Measurements from ENCODE around the gene RASGRP3.
"Not testable (repeated sequence)": the region's sequence is repeated elsewhere in the genome, so short reads cannot be mapped to it uniquely, and the experiment has no call there.

Gene RASGRP3

DNA sequence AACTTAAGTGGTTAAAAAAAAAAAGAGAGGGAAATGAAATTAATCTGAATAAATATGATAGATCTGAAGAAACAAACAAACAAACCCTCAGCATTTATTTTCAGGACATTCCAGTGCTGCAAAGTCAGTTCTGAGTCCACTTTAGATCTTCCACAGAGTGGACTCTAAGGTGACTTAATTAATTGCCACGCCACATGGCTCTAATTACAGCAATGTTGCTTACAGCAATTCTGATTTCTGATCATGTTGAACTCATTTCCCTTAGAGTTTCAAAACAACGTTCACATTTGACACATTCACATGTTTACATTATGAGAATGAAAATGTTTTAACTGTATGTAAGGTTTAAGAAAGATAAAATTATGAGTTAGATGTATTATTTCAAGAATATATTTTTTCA, 38.6 kb upstream of the RASGRP3 start:
- H3K4me1 ChIP-seq (ENCODE audit: control insufficient read depth, insufficient read depth, low read length): no peaks in the 10 kb centered on the region
- H3K27ac ChIP-seq (ENCODE audit: insufficient read depth, low read depth, low read length, poor library complexity, severe bottlenecking): no peak overlapping the region
- H3K27me3 ChIP-seq (ENCODE audit: control insufficient read depth, insufficient read depth, low read length, poor library complexity, severe bottlenecking): no peaks in the 10 kb centered on the region
- no peaks in the 10 kb centered on the region for H3K9me3 ChIP-seq (ENCODE audit: control insufficient read depth, low read length)
- H3K4me3 ChIP-seq (ENCODE audit: insufficient read depth, low read depth, low read length): no peak overlapping the region
- WGBS, 2 experiments: 90 to 97% methylated on average over 1 of the region's 2 CpGs
- H3K36me3 ChIP-seq (ENCODE audit: control insufficient read depth, insufficient read depth, low read length): no peaks in the 10 kb centered on the region

DNA sequence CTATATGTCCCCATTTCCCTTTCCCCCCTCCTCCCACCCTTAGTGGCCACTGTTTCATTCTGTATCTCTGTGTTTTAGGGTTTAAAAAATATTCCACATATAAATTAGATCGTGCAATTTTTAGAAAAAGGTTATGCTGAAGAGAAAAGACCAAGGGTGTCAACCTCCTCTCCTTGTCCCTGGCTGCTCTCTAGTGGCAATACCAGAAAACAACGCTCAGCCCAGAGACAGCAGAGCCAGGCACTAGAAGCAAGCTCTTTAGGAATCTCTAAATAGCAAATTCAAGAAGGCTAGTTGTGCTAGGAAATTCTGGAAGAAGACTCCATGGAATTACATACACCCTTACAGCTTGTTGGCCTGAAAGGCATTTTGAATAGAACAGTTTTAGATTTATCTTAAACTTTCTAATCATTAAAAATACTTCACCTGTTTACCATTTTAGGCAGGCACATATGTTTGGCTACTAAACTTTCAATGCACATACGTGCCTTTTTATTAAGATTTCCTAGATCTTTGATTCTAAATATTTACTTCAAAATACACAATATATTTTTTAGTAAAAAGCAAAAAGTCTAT, 35.1 kb upstream of the RASGRP3 start:
- WGBS, 2 experiments: 57 to 65% methylated on average over 3 of the region's 3 CpGs
- Histone ChIP-seq H3K4me3 (ENCODE audit: insufficient read depth, low read depth, low read length) (no peak overlapping the region), H3K36me3 (ENCODE audit: control insufficient read depth, insufficient read depth, low read length) (no peaks in the 10 kb centered on the region), H3K9me3 (ENCODE audit: control insufficient read depth, low read length) (no peaks in the 10 kb centered on the region), H3K4me1 (ENCODE audit: control insufficient read depth, insufficient read depth, low read length) (no peaks in the 10 kb centered on the region), H3K27ac (ENCODE audit: insufficient read depth, low read depth, low read length, poor library complexity, severe bottlenecking) (no peak overlapping the region), H3K27me3 (ENCODE audit: control insufficient read depth, insufficient read depth, low read length, poor library complexity, severe bottlenecking) (no peaks in the 10 kb centered on the region)

- not testable (repeated sequence) for H3K27me3 ChIP-seq (ENCODE audit: control insufficient read depth, insufficient read depth, low read length, poor library complexity, severe bottlenecking); H3K36me3 ChIP-seq (ENCODE audit: control insufficient read depth, insufficient read depth, low read length); H3K4me3 ChIP-seq (ENCODE audit: insufficient read depth, low read depth, low read length); H3K4me1 ChIP-seq (ENCODE audit: control insufficient read depth, insufficient read depth, low read length); H3K27ac ChIP-seq (ENCODE audit: insufficient read depth, low read depth, low read length, poor library complexity, severe bottlenecking); H3K9me3 ChIP-seq (ENCODE audit: control insufficient read depth, low read length)
- 90 to 95% methylated on average over 9 of the region's 9 CpGs for whole genome bisulfite sequencing, 2 experiments
Observed at GRCh38 chr2:33442052-33442451, 34.4 kb upstream of the RASGRP3 start.

DNA sequence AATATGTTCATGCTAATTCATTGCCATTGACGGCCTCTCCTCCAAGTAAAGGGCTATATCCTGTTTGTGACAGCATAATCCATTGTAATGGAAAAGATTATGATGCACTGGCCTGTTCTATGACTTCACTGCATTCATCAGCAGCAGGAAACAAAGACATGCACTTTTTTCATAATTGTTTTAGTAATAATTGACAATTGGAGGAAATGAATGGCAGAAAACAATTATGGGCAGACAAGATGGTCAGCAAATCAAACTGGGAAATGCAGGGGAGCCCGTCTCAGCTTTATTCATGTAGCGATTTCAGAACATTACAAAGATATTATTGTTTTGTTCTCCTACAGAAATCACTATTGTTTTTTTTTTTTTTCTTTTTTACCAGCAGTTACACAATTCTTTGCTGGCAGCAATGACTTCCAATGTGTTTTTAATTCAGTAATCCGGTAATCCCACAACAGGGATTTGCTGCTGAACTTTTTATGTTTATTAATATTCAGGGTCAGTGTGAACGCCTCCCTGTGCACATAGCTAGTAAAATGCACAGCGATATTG, 33.8 kb upstream of the RASGRP3 start:
- H3K9me3 ChIP-seq (ENCODE audit: control insufficient read depth, low read length): no peaks in the 10 kb centered on the region
- H3K27ac ChIP-seq (ENCODE audit: insufficient read depth, low read depth, low read length, poor library complexity, severe bottlenecking): no peak overlapping the region
- no peaks in the 10 kb centered on the region for H3K27me3 ChIP-seq (ENCODE audit: control insufficient read depth, insufficient read depth, low read length, poor library complexity, severe bottlenecking)
- no peak overlapping the region for H3K4me3 ChIP-seq (ENCODE audit: insufficient read depth, low read depth, low read length)
- H3K4me1 ChIP-seq (ENCODE audit: control insufficient read depth, insufficient read depth, low read length): no peaks in the 10 kb centered on the region
- no peaks in the 10 kb centered on the region for H3K36me3 ChIP-seq (ENCODE audit: control insufficient read depth, insufficient read depth, low read length)
- 88 to 92% methylated on average over 6 of the region's 6 CpGs for WGBS, 2 experiments

DNA sequence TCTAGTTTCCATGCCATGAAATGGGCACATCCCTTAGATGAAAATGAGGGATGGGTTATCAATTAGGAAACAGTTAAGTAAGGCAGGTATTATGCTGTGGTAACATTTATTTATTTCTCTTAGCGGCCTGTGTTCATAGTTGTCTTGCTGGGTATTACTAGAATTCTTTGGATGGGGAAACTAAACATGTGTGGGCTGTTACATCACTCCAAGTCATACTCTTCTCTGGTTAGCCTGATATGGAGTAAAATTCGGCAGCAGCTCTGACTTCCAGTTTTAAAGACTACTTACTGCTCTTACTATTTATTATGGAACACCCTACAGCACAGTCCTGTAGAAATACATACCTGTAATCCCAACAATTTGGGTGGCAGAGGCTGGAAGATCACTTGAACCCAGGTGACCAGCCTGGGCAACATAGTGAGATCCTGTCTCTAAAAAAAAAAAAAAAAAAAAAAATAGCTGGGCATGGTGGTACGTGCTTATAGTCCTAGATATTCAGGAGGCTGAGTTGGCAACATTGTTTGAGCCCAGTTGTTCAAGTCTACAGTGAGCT, 33.1 kb upstream of the RASGRP3 start:
- H3K27ac ChIP-seq (ENCODE audit: insufficient read depth, low read depth, low read length, poor library complexity, severe bottlenecking): no peak overlapping the region
- H3K27me3 ChIP-seq (ENCODE audit: control insufficient read depth, insufficient read depth, low read length, poor library complexity, severe bottlenecking): no peaks in the 10 kb centered on the region
- WGBS, 2 experiments: 91 to 98% methylated on average over 3 of the region's 3 CpGs

GRCh38 chr2:33444967-33445366, 31.5 kb upstream of the RASGRP3 start:
- 91% methylated on average over 2 of the region's 2 CpGs for WGBS, 2 experiments
- no peak overlapping the region for H3K4me3 ChIP-seq (ENCODE audit: insufficient read depth, low read depth, low read length)

More for the DNA sequence above, 33.1 kb upstream of the RASGRP3 start:
- H3K4me3 ChIP-seq (ENCODE audit: insufficient read depth, low read depth, low read length): no peak overlapping the region
- H3K4me1 ChIP-seq (ENCODE audit: control insufficient read depth, insufficient read depth, low read length): no peaks in the 10 kb centered on the region
- no peaks in the 10 kb centered on the region for H3K36me3 ChIP-seq (ENCODE audit: control insufficient read depth, insufficient read depth, low read length)
- H3K9me3 ChIP-seq (ENCODE audit: control insufficient read depth, low read length): no peaks in the 10 kb centered on the region

DNA sequence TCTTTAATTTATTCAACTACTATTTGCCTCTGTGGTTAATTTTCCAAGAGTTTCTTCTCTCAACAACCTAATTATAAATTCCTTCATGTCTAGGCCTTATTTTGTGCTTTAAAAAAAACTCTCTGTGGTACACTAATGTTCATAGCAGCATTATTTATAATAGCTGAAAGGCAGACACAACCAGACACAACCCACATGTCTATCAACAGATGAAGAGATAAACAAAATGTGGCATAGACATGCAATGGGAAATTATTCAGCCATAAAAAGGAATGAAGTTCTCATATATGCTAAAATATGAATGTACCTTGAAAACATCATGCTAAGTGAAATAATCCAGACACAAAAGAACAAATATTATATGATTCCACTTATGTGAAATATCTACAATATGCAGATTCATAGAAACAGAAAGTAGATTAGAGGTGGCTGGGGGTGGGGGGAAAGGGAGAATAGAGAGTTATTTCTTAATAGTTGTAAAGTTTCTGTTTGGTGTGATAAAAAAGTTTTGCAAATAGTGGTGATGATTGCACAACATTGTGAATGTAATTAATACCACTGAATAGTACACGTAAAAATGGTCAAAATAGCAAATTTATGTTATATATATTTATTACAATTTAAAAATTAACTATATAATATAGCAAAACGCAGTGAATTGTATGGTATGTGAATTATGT, 28.1 kb upstream of the RASGRP3 start:
- Histone ChIP-seq H3K4me3 (ENCODE audit: insufficient read depth, low read depth, low read length) (no peak overlapping the region), H3K27me3 (ENCODE audit: control insufficient read depth, insufficient read depth, low read length, poor library complexity, severe bottlenecking) (no peaks in the 10 kb centered on the region), H3K27ac (ENCODE audit: insufficient read depth, low read depth, low read length, poor library complexity, severe bottlenecking) (no peak overlapping the region), H3K9me3 (ENCODE audit: control insufficient read depth, low read length) (no peaks in the 10 kb centered on the region), H3K36me3 (ENCODE audit: control insufficient read depth, insufficient read depth, low read length) (no peaks in the 10 kb centered on the region), H3K4me1 (ENCODE audit: control insufficient read depth, insufficient read depth, low read length) (no peaks in the 10 kb centered on the region)
- no CpG with 5 or more reads among the region's 2 CpGs for WGBS, 2 experiments

More at GRCh38 chr2:33444967-33445366, 31.5 kb upstream of the RASGRP3 start:
- Histone ChIP-seq H3K4me1 (ENCODE audit: control insufficient read depth, insufficient read depth, low read length) (no peaks in the 10 kb centered on the region), H3K9me3 (ENCODE audit: control insufficient read depth, low read length) (no peaks in the 10 kb centered on the region), H3K27me3 (ENCODE audit: control insufficient read depth, insufficient read depth, low read length, poor library complexity, severe bottlenecking) (no peaks in the 10 kb centered on the region), H3K36me3 (ENCODE audit: control insufficient read depth, insufficient read depth, low read length) (no peaks in the 10 kb centered on the region), H3K27ac (ENCODE audit: insufficient read depth, low read depth, low read length, poor library complexity, severe bottlenecking) (no peak overlapping the region)

GRCh38 chr2:33451214-33451613, 25.2 kb upstream of the RASGRP3 start:
- H3K4me3 ChIP-seq (ENCODE audit: insufficient read depth, low read depth, low read length): no peak overlapping the region
- H3K27me3 ChIP-seq (ENCODE audit: control insufficient read depth, insufficient read depth, low read length, poor library complexity, severe bottlenecking): no peaks in the 10 kb centered on the region
- no peak overlapping the region for H3K27ac ChIP-seq (ENCODE audit: insufficient read depth, low read depth, low read length, poor library complexity, severe bottlenecking)
- H3K36me3 ChIP-seq (ENCODE audit: control insufficient read depth, insufficient read depth, low read length): no peaks in the 10 kb centered on the region
- WGBS, 2 experiments: 87 to 100% methylated on average over 1 of the region's 1 CpG
- H3K4me1 ChIP-seq (ENCODE audit: control insufficient read depth, insufficient read depth, low read length): no peaks in the 10 kb centered on the region
- H3K9me3 ChIP-seq (ENCODE audit: control insufficient read depth, low read length): no peaks in the 10 kb centered on the region

DNA sequence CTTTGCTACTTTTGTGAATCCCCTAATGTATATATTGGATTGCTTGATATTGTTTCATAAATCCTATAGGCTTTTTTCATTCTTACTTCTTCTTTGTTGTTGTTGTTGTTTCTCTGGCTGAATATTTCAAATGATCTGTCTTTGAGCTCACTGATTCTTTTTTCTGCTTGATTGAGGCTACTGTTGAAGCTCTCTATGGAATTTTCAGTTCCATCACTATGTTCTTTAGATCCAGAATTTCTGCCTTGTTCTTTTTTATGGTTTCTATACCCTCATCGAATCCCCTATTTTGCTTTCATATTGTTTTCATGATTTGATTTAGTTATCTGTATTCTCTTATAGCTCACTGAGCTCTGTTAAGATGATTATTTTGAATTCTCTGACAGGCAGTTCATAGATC, 24.6 kb upstream of the RASGRP3 start:
- H3K27ac ChIP-seq (ENCODE audit: insufficient read depth, low read depth, low read length, poor library complexity, severe bottlenecking): no peak overlapping the region
- 88 to 100% methylated on average over 1 of the region's 1 CpG for WGBS, 2 experiments
- no peak overlapping the region for H3K4me3 ChIP-seq (ENCODE audit: insufficient read depth, low read depth, low read length)
- H3K36me3 ChIP-seq (ENCODE audit: control insufficient read depth, insufficient read depth, low read length): no peaks in the 10 kb centered on the region
- no peaks in the 10 kb centered on the region for H3K27me3 ChIP-seq (ENCODE audit: control insufficient read depth, insufficient read depth, low read length, poor library complexity, severe bottlenecking)
- H3K9me3 ChIP-seq (ENCODE audit: control insufficient read depth, low read length): no peaks in the 10 kb centered on the region
- H3K4me1 ChIP-seq (ENCODE audit: control insufficient read depth, insufficient read depth, low read length): no peaks in the 10 kb centered on the region

DNA sequence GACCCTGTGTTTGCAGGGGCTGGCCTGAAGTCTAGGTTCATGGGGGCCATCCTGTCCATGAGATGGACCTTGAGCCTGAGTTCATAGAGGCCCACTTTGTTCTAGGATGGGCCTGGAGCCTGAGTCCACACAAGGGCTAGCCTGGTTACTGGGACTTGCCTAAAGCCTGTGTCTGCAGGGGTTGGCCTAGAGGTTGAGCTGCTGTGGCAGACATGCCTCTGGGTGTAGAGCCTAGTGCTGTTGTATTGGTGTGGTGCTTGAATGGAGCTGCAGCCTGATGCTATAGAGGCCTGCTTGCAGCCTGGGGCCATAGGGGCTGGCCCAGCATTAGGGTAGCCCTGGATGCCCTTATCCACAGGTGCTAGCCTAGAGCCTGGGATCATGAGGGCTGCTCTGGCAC, 23.9 kb upstream of the RASGRP3 start:
- Histone ChIP-seq H3K4me3 (ENCODE audit: insufficient read depth, low read depth, low read length) (no peak overlapping the region), H3K9me3 (ENCODE audit: control insufficient read depth, low read length) (no peaks in the 10 kb centered on the region), H3K4me1 (ENCODE audit: control insufficient read depth, insufficient read depth, low read length) (no peaks in the 10 kb centered on the region), H3K36me3 (ENCODE audit: control insufficient read depth, insufficient read depth, low read length) (no peaks in the 10 kb centered on the region), H3K27me3 (ENCODE audit: control insufficient read depth, insufficient read depth, low read length, poor library complexity, severe bottlenecking) (no peaks in the 10 kb centered on the region), H3K27ac (ENCODE audit: insufficient read depth, low read depth, low read length, poor library complexity, severe bottlenecking) (no peak overlapping the region)
